Neuronal stem cell (in vitro differentiated cells): ENCODE measurements around the gene TRABD2A.
A peak's percentile ranks its signal among the peaks of the same experiment; 100 is the strongest.
"Not testable (repeated sequence)": the region's sequence is repeated elsewhere in the genome, so short reads cannot be mapped to it uniquely, and the experiment has no call there.

Experiments used
- DNase-seq: peaks from one replicate; pipeline ENCODE4 v3.0.0-alpha.2; 2013; ENCODE audit warnings: low spot score
- H2AFZ ChIP-seq: one replicate; pipeline ENCODE4 v1.6.1; 2013; ENCODE audit warnings: mild to moderate bottlenecking, low read length, inconsistent platforms
- H2AK5ac ChIP-seq: 2 replicates; pipeline ENCODE4 v1.6.1; 2013; ENCODE audit warnings: low read depth, mild to moderate bottlenecking, inconsistent platforms, low read length, moderate library complexity, mixed read lengths
- H2BK120ac ChIP-seq: 2 replicates; pipeline ENCODE4 v1.6.1; 2013; ENCODE audit warnings: low read depth, mild to moderate bottlenecking, inconsistent platforms, low read length, moderate library complexity, mixed read lengths
- H2BK12ac ChIP-seq: one replicate; pipeline ENCODE4 v1.6.1; 2013; ENCODE audit warnings: low read length, inconsistent platforms
- H2BK15ac ChIP-seq: 2 replicates; pipeline ENCODE4 v1.6.1; 2013; ENCODE audit warnings: mild to moderate bottlenecking, low read length, inconsistent platforms, mixed read lengths
- H2BK5ac ChIP-seq: one replicate; pipeline ENCODE4 v1.6.1; 2013; ENCODE audit warnings: inconsistent platforms, mild to moderate bottlenecking, low read length, moderate library complexity
- H3K14ac ChIP-seq: one replicate; pipeline ENCODE4 v1.6.1; 2013; ENCODE audit warnings: low read length, inconsistent platforms
- H3K18ac ChIP-seq: 2 replicates; pipeline ENCODE4 v1.6.1; 2013; ENCODE audit warnings: low read length, inconsistent platforms
- H3K23ac ChIP-seq: 2 replicates; pipeline ENCODE4 v1.6.1; 2013; ENCODE audit warnings: low read depth, mild to moderate bottlenecking, mixed read lengths, low read length, inconsistent platforms; ENCODE audit not compliant: poor library complexity
- H3K27ac ChIP-seq: replicated peaks from 3 replicates; pipeline ENCODE4 v1.5.1; 2013; ENCODE audit warnings: low read length, inconsistent platforms
- H3K27me3 ChIP-seq, 3 experiments: 2 replicates each; pipeline ENCODE4 v1.6.1; 2013; ENCODE audit warnings: low read length in 3 of 3, mild to moderate bottlenecking in 2 of 3, inconsistent platforms in 1 of 3, low read depth in 1 of 3, mixed read lengths in 1 of 3, moderate library complexity in 1 of 3; ENCODE audit not compliant: control insufficient read depth in 3 of 3, insufficient read depth in 3 of 3
- H3K36me3 ChIP-seq, 2 donors: replicated peaks in 1 of 2; 2 replicates each; pipeline ENCODE4 v1.6.1; 2013; ENCODE audit warnings: low read length in 2 of 2; ENCODE audit not compliant: control insufficient read depth in 2 of 2, insufficient read depth in 2 of 2
- H3K4ac ChIP-seq: 2 replicates; pipeline ENCODE4 v1.6.1; 2013; ENCODE audit warnings: inconsistent platforms, mild to moderate bottlenecking, low read length, moderate library complexity
- H3K4me1 ChIP-seq, 2 donors: 1 replicate in 1 of 2; 2 replicates in 1 of 2; pipeline ENCODE4 v1.6.1; 2013; ENCODE audit warnings: low read length in 2 of 2, low read depth in 1 of 2; ENCODE audit not compliant: control insufficient read depth in 2 of 2, insufficient read depth in 1 of 2
- H3K4me2 ChIP-seq: one replicate; pipeline ENCODE4 v1.6.1; 2013; ENCODE audit warnings: mild to moderate bottlenecking, low read length, inconsistent platforms; ENCODE audit not compliant: insufficient read depth, poor library complexity, severe bottlenecking
- H3K4me3 ChIP-seq, 2 donors: 2 replicates each; pipeline ENCODE4 v1.5.1; 2013; ENCODE audit warnings: low read length in 2 of 2, mild to moderate bottlenecking in 2 of 2, inconsistent platforms in 1 of 2, moderate library complexity in 1 of 2
- H3K79me1 ChIP-seq: one replicate; pipeline ENCODE4 v1.6.1; 2013; ENCODE audit warnings: low read depth, mild to moderate bottlenecking, inconsistent platforms, low read length, moderate library complexity
- H3K9ac ChIP-seq: one replicate; pipeline ENCODE4 v1.6.1; 2013; ENCODE audit warnings: mild to moderate bottlenecking, low read depth, low read length, inconsistent platforms; ENCODE audit not compliant: poor library complexity
- H3K9me3 ChIP-seq, 2 donors: replicated peaks in 1 of 2; 2 replicates each; pipeline versions ENCODE3 to v1.6.1; 2013; ENCODE audit warnings: low read length in 2 of 2, mild to moderate bottlenecking in 2 of 2, inconsistent platforms in 1 of 2, low read depth in 1 of 2, mixed read lengths in 1 of 2, moderate library complexity in 1 of 2; ENCODE audit not compliant: control insufficient read depth in 2 of 2, insufficient read depth in 1 of 2
- H4K8ac ChIP-seq: one replicate; pipeline ENCODE4 v1.6.1; 2013; ENCODE audit warnings: low read depth, mild to moderate bottlenecking, inconsistent platforms, low read length, moderate library complexity
- H4K91ac ChIP-seq: one replicate; pipeline ENCODE4 v1.6.1; 2013; ENCODE audit warnings: low read length, low read depth, mild to moderate bottlenecking, inconsistent platforms; ENCODE audit not compliant: poor library complexity
- WGBS, 2 donors: extraction: QIAGEN DNeasy Blood & Tissue Kit; methylation state at CpG; one replicate each; pipeline ENCODE4 v1.1.7; 2013; ENCODE audit warnings: missing lambda C conversion rate in 2 of 2, mixed read lengths in 1 of 2; ENCODE audit not compliant: insufficient read length in 2 of 2, insufficient replicate concordance in 1 of 2; ENCODE audit errors: extremely low coverage in 2 of 2; 5-methylcytosine and 5-hydroxymethylcytosine counted together

Gene TRABD2A

GRCh38 chr2:84875213-84875560, 5.7 kb downstream of the TRABD2A start:
- no peak overlapping the region for H3K14ac ChIP-seq
- no peak overlapping the region for H3K9ac ChIP-seq
- peaks cover under 1 to 52% (median 15%) of the 10 kb centered on the region in 3 experiments for H3K27me3 ChIP-seq
- H3K4me1 ChIP-seq: peaks cover 1 to 5% of the 10 kb centered on the region in 2 donors
- no peak overlapping the region for H3K23ac ChIP-seq
- no peak for DNase-seq
- no peak overlapping the region for H2BK120ac ChIP-seq
- no peaks in the 10 kb centered on the region for H3K36me3 ChIP-seq
- no peak overlapping the region for H2AFZ ChIP-seq
- no peak overlapping the region for H2BK15ac ChIP-seq
- H3K4ac ChIP-seq: no peak overlapping the region
- whole genome bisulfite sequencing, 2 donors: no CpG with 5 or more reads among the region's 4 CpGs
- no peak overlapping the region for H3K27ac ChIP-seq
- no peak overlapping the region for H3K18ac ChIP-seq
- H3K9me3 ChIP-seq: no peaks in the 10 kb centered on the region
- no peak overlapping the region for H2AK5ac ChIP-seq
- no peak overlapping the region for H4K91ac ChIP-seq
- H2BK12ac ChIP-seq: no peak overlapping the region
- no peaks in the 10 kb centered on the region for H3K79me1 ChIP-seq
- H3K4me3 ChIP-seq: no peak overlapping the region
- no peak overlapping the region for H4K8ac ChIP-seq
- H2BK5ac ChIP-seq: no peak overlapping the region
- no peak overlapping the region for H3K4me2 ChIP-seq

DNA sequence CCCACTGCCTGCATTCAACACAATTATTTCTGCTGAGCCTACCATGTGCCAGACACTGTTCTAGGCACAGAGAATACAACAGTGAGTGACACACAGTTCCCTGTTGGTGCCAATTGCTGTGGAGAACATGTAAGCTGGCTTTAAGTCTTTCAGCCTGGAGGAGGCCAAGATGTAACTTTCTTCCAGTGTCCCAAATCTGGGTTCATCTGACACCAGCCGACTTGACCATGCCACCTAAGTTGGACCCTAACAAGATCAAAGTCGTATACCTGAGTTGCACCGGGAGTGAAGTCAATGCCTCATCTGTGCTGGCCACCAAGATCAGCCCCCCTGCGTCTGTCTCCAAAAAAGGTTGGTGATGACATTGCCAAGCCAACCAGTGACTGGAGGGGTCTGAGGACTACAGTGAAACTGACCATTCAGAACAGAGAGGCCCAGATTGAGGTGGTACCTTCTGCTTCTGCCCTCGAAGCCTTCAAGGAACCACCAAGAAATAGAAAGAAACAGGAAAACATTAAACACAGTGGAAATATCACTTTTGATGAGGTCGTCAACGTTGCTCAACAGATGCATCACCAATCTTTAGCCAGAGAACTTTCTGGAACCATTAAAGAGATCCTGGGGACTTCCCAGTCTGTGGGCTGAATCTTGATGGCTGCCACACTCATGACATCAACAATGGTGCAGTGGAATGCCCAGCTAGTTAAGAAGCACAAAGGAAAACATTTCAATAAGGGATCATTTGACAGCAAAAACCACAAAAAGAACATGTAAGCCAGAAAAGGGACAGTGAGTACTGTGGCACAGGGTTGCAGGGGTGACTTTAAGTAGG, 6.3 kb downstream of the TRABD2A start:
- peaks cover 0 to 47% (median 9%) of the 10 kb centered on the region in 3 experiments for H3K27me3 ChIP-seq
- no peak overlapping the region for H2AFZ ChIP-seq
- no peak overlapping the region for H3K9ac ChIP-seq
- no peak overlapping the region for H3K18ac ChIP-seq
- peak overlapping the region in 1 of 2 donors; percentile 54 for H3K4me3 ChIP-seq
- peaks cover 0 to 1% of the 10 kb centered on the region in 2 donors for H3K4me1 ChIP-seq
- no peak overlapping the region for H3K23ac ChIP-seq
- no CpG with 5 or more reads among the region's 7 CpGs for WGBS, 2 donors
- no peak overlapping the region for H3K4ac ChIP-seq
- no peaks in the 10 kb centered on the region for H3K9me3 ChIP-seq
- no peak overlapping the region for H2BK5ac ChIP-seq
- H2AK5ac ChIP-seq: no peak overlapping the region
- no peak overlapping the region for H3K14ac ChIP-seq
- no peak overlapping the region for H4K8ac ChIP-seq
- H4K91ac ChIP-seq: no peak overlapping the region
- no peak overlapping the region for H3K27ac ChIP-seq
- DNase-seq: no peak
- no peaks in the 10 kb centered on the region for H3K36me3 ChIP-seq
- no peaks in the 10 kb centered on the region for H3K79me1 ChIP-seq
- no peak overlapping the region for H3K4me2 ChIP-seq
- H2BK15ac ChIP-seq: no peak overlapping the region
- no peak overlapping the region for H2BK12ac ChIP-seq
- H2BK120ac ChIP-seq: no peak overlapping the region

DNA sequence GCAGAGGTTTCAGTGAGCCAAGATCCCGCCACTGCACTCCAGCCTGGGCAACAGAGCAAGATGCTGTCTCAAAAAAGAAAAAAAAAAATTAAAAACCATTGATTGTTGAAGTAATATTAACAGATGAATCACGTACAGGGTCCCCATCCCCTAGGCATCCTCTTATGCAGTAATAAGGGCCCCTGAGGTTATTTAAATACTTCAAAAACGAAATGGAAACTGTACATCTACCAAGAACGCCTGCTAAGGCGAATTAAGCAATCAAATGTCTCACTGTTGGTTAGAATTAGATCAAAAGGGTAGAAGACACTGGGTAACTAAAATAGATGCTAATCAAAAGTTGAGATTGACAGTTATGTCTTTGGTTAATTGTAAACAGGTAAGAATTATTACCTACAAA, 7.5 kb downstream of the TRABD2A start:
- Histone ChIP-seq H3K9me3 (no peaks in the 10 kb centered on the region), H2BK15ac (no peak overlapping the region), H3K14ac (no peak overlapping the region), H3K27me3 (peaks cover 0 to 35% (median 0%) of the 10 kb centered on the region in 3 experiments), H2BK120ac (no peak overlapping the region), H3K36me3 (no peaks in the 10 kb centered on the region), H3K18ac (no peak overlapping the region), H2BK5ac (no peak overlapping the region), H3K4me2 (no peak overlapping the region), H3K4me1 (no peaks in the 10 kb centered on the region), H2BK12ac (no peak overlapping the region), H2AFZ (no peak overlapping the region), H4K8ac (no peak overlapping the region), H2AK5ac (no peak overlapping the region), H3K4me3 (no peak overlapping the region), H3K23ac (no peak overlapping the region), H3K79me1 (no peaks in the 10 kb centered on the region), H3K9ac (no peak overlapping the region), H3K27ac (no peak overlapping the region), H3K4ac (no peak overlapping the region), H4K91ac (no peak overlapping the region)
- WGBS, 2 donors: no CpG with 5 or more reads among the region's 5 CpGs
- DNase-seq: no peak

DNA sequence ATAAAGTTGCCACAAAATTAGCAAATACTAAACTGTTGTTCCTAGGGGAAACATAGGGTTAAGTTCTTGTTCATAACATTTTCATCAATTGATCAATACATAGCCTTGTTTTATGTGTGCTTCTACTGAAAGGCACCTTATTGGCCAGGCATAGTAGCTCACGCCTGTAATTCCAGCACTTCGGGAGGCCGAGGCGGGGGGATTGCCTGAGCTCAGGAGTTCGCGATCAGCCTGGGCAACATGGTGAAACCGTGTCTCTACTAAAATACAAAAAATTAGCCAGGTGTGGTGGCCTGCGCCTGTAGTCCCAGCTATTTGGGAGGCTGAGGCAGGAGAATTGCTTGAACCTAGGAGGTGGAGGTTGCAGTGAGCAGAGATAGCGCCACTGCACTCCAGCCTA, 8.2 kb downstream of the TRABD2A start:
- not testable (repeated sequence) for H2BK15ac ChIP-seq, H3K36me3 ChIP-seq, H2AK5ac ChIP-seq, H3K4me2 ChIP-seq, H4K8ac ChIP-seq, DNase-seq, H3K4ac ChIP-seq, H2BK12ac ChIP-seq, H3K4me1 ChIP-seq, H3K27ac ChIP-seq, H3K14ac ChIP-seq, H2BK120ac ChIP-seq, H3K9ac ChIP-seq, H3K79me1 ChIP-seq, H3K18ac ChIP-seq, H3K4me3 ChIP-seq, H3K23ac ChIP-seq, H3K9me3 ChIP-seq, H2BK5ac ChIP-seq, H4K91ac ChIP-seq, H2AFZ ChIP-seq
- peaks cover 0 to 28% (median 0%) of the 10 kb centered on the region in 3 experiments for H3K27me3 ChIP-seq
- no CpG with 5 or more reads among the region's 9 CpGs for WGBS, 2 donors
